ENCODE measurements around the gene EGR4.
A peak's percentile ranks its signal among the peaks of the same experiment; 100 is the strongest.

EGR4 gene

GRCh38 chr2:73292316-73292905, 937 bp downstream of the EGR4 start:
- H3K4me3 ChIP-seq (ENCODE audit: low read depth, low read length), result no peak overlapping the region
- in situ Hi-C loops (cut with HindIII; ENCODE audit: low sequenced_read_pairs), result loop anchor here (5.0 kb wide), 1 partner anchor 50 kb away; no protein-coding TSS in a partner anchor
- no peak for TF ChIP-seq CTCF (IDR thresholded peaks at IDR 0.05; ENCODE audit: low read depth, low read length, missing control alignments)
- DNase-seq (ENCODE audit: low read depth), result no peak

GRCh38 chr2:73291461-73292315, 1.7 kb downstream of the EGR4 start:
- in situ Hi-C loops (cut with HindIII; ENCODE audit: low sequenced_read_pairs), result loop anchor here (5.0 kb wide), 1 partner anchor 49 kb away; no protein-coding TSS in a partner anchor
- DNase-seq (ENCODE audit: low read depth), result no peak
- TF ChIP-seq CTCF (IDR thresholded peaks at IDR 0.05; ENCODE audit: low read depth, low read length, missing control alignments), result no peak
- H3K4me3 ChIP-seq (ENCODE audit: low read depth, low read length), result peak overlapping the region; percentile 12

- peak overlapping the region; percentile 12 for H3K4me3 ChIP-seq (ENCODE audit: low read depth, low read length)
- DNase-seq (ENCODE audit: low read depth), result peak; percentile 22
- in situ Hi-C loops (cut with HindIII; ENCODE audit: low sequenced_read_pairs), result loop anchor here (5.0 kb wide), 1 partner anchor 49 kb away; no protein-coding TSS in a partner anchor
- TF ChIP-seq CTCF (IDR thresholded peaks at IDR 0.05; ENCODE audit: low read depth, low read length, missing control alignments), result no peak
Observed at GRCh38 chr2:73291093-73291460, 2.3 kb downstream of the EGR4 start.

- H3K4me3 ChIP-seq (ENCODE audit: low read depth, low read length), result no peak overlapping the region
- TF ChIP-seq CTCF (IDR thresholded peaks at IDR 0.05; ENCODE audit: low read depth, low read length, missing control alignments), result peak; percentile 79
- in situ Hi-C loops (cut with HindIII; ENCODE audit: low sequenced_read_pairs), result loop anchor here (5.0 kb wide), 1 partner anchor 48 kb away; no protein-coding TSS in a partner anchor
- DNase-seq (ENCODE audit: low read depth), result no peak
Observed at GRCh38 chr2:73290049-73290839, 3.1 kb downstream of the EGR4 start.

GRCh38 chr2:73289304-73289703, 4.0 kb downstream of the EGR4 start:
- no peak for TF ChIP-seq CTCF (IDR thresholded peaks at IDR 0.05; ENCODE audit: low read depth, low read length, missing control alignments)
- DNase-seq (ENCODE audit: low read depth), result no peak
- in situ Hi-C loops (cut with HindIII; ENCODE audit: low sequenced_read_pairs), result no loop called here
- H3K4me3 ChIP-seq (ENCODE audit: low read depth, low read length), result no peak overlapping the region

- no peak for DNase-seq (ENCODE audit: low read depth)
- in situ Hi-C loops (cut with HindIII; ENCODE audit: low sequenced_read_pairs), result no loop called here
Observed at GRCh38 chr2:73286134-73286655, 7.2 kb downstream of the EGR4 start.

More at GRCh38 chr2:73286134-73286655, 7.2 kb downstream of the EGR4 start:
- H3K4me3 ChIP-seq (ENCODE audit: low read depth, low read length), result no peak overlapping the region
- TF ChIP-seq CTCF (IDR thresholded peaks at IDR 0.05; ENCODE audit: low read depth, low read length, missing control alignments), result no peak
